ENCODE data around the gene ATP1A2.
"Not testable (repeated sequence)": the region's sequence is repeated elsewhere in the genome, so short reads cannot be mapped to it uniquely, and the experiment has no call there.

ATP1A2 gene

GRCh38 chr1:160101037-160101716, 14.4 kb upstream of the ATP1A2 start:
- no peak for DNase-seq (ENCODE audit: low read depth, low spot score)

- no peak for DNase-seq (ENCODE audit: low read depth, low spot score)
These were observed 13.6 kb upstream of the ATP1A2 start for GRCh38 chr1:160101717-160102522.

GRCh38 chr1:160103658-160104408, 11.7 kb upstream of the ATP1A2 start:
- peak; percentile 80 for DNase-seq (ENCODE audit: low read depth, low spot score)

- no peak for DNase-seq (ENCODE audit: low read depth, low spot score)
These were observed 11.1 kb upstream of the ATP1A2 start for GRCh38 chr1:160104486-160104885.

GRCh38 chr1:160105155-160105554, 10.4 kb upstream of the ATP1A2 start:
- DNase-seq (ENCODE audit: low read depth, low spot score) = no peak

- no peak for DNase-seq (ENCODE audit: low read depth, low spot score)
These were observed 8.0 kb upstream of the ATP1A2 start for GRCh38 chr1:160107512-160107911.

- DNase-seq (ENCODE audit: low read depth, low spot score) = peak; percentile 98
These were observed 6.5 kb upstream of the ATP1A2 start for GRCh38 chr1:160108888-160109662.

GRCh38 chr1:160109686-160110085, 5.9 kb upstream of the ATP1A2 start:
- no peak for DNase-seq (ENCODE audit: low read depth, low spot score)

GRCh38 chr1:160111462-160111861, 4.1 kb upstream of the ATP1A2 start:
- DNase-seq (ENCODE audit: low read depth, low spot score) = not testable (repeated sequence)

GRCh38 chr1:160112357-160112756, 3.2 kb upstream of the ATP1A2 start:
- no peak for DNase-seq (ENCODE audit: low read depth, low spot score)

- DNase-seq (ENCODE audit: low read depth, low spot score) = no peak
These were observed 2.2 kb upstream of the ATP1A2 start for GRCh38 chr1:160113407-160113806.

- no peak for DNase-seq (ENCODE audit: low read depth, low spot score)
These were observed 1.5 kb upstream of the ATP1A2 start for GRCh38 chr1:160114085-160114484.

- DNase-seq (ENCODE audit: low read depth, low spot score) = no peak
These were observed 956 bp downstream of the ATP1A2 start for GRCh38 chr1:160116283-160117147.

- DNase-seq (ENCODE audit: low read depth, low spot score) = no peak
These were observed 1.7 kb downstream of the ATP1A2 start for GRCh38 chr1:160117300-160117699.

- DNase-seq (ENCODE audit: low read depth, low spot score) = no peak
These were observed 2.2 kb downstream of the ATP1A2 start for GRCh38 chr1:160117709-160118183.

- no peak for DNase-seq (ENCODE audit: low read depth, low spot score)
These were observed 3.4 kb downstream of the ATP1A2 start for GRCh38 chr1:160118928-160119327.

GRCh38 chr1:160120797-160121196, 5.2 kb downstream of the ATP1A2 start:
- no peak for DNase-seq (ENCODE audit: low read depth, low spot score)

GRCh38 chr1:160121388-160121787, 5.8 kb downstream of the ATP1A2 start:
- DNase-seq (ENCODE audit: low read depth, low spot score) = no peak

- no peak for DNase-seq (ENCODE audit: low read depth, low spot score)
These were observed 7.5 kb downstream of the ATP1A2 start for GRCh38 chr1:160122978-160123495.

- DNase-seq (ENCODE audit: low read depth, low spot score) = no peak
These were observed 8.2 kb downstream of the ATP1A2 start for GRCh38 chr1:160123726-160124125.
